ENCODE data around the gene MTHFD1L.

GRCh38 chr6:150996968-150997367, 131.5 kb downstream of the MTHFD1L start:
- TF ChIP-seq CTCF (IDR thresholded peaks at IDR 0.05; ENCODE audit: insufficient read depth, low read depth, low read length) = no peak
- no peak for TF ChIP-seq EZH2 (IDR thresholded peaks at IDR 0.05; ENCODE audit: insufficient read depth, low read length)

Data from astrocyte (in vitro differentiated cells and primary cell).